Activated naive CD4-positive, alpha-beta T cell treated with anti-CD3 and anti-CD28 coated beads, Interleukin-2, amount 10 ng/mL, durations not matched to agents 7 days and 5 days (primary cell): Measurements from ENCODE around the gene MARK3.
A peak's percentile ranks its signal among the peaks of the same experiment; 100 is the strongest.

Experiments
- CTCF ChIA-PET: fragments of 350-600 bp; sonication (Branson Sonifier 250); formaldehyde crosslinking; loops from one replicate; lab custom pipeline; 2021; ENCODE audit warnings: antibody characterized with exemption; lab: Charles Lee
- DNase-seq: peaks from one replicate; pipeline ENCODE4 v3.0.0-alpha.2; 2020
- H3K27ac Mint-ChIP-seq: one replicate; pipeline ENCODE4 v1.8.0; 2021; ENCODE audit warnings: mild to moderate bottlenecking, moderate library complexity, mixed read lengths
- H3K27me3 Mint-ChIP-seq: one replicate; pipeline ENCODE4 v1.8.0; 2021; ENCODE audit warnings: mild to moderate bottlenecking, mixed read lengths
- H3K36me3 Mint-ChIP-seq: one replicate; pipeline ENCODE4 v1.8.0; 2021; ENCODE audit warnings: mixed read lengths
- H3K4me1 Mint-ChIP-seq: one replicate; pipeline ENCODE4 v1.8.0; 2021; ENCODE audit warnings: mixed read lengths
- H3K4me3 Mint-ChIP-seq: one replicate; pipeline ENCODE4 v1.8.0; 2021; ENCODE audit warnings: mild to moderate bottlenecking, moderate library complexity, mixed read lengths
- H3K9me3 Mint-ChIP-seq: one replicate; pipeline ENCODE4 v1.8.0; 2021; ENCODE audit warnings: mixed read lengths

Gene MARK3

GRCh38 chr14:103448097-103448496 is 62.9 kb downstream of the MARK3 start:
- CTCF ChIA-PET, result no interaction called here
- Mint-ChIP-seq H3K4me3 (no peak overlapping the region), H3K4me1 (no peaks in the 10 kb centered on the region), H3K36me3 (peaks cover 14% of the 10 kb centered on the region), H3K27me3 (no peaks in the 10 kb centered on the region), H3K9me3 (no peaks in the 10 kb centered on the region), H3K27ac (no peak overlapping the region)
- DNase-seq, result no peak

- CTCF ChIA-PET, result interaction anchor here (1.0 to 1.4 kb wide), 2 partner anchors 57 to 59 kb away, joined by 4 to 6 read pairs; no protein-coding TSS in a partner anchor
- Mint-ChIP-seq H3K4me3 (no peak overlapping the region), H3K9me3 (no peaks in the 10 kb centered on the region), H3K27ac (no peak overlapping the region), H3K36me3 (peaks cover 15% of the 10 kb centered on the region), H3K27me3 (no peaks in the 10 kb centered on the region), H3K4me1 (no peaks in the 10 kb centered on the region)
- DNase-seq, result no peak
Measured at GRCh38 chr14:103449634-103450161, 64.5 kb downstream of the MARK3 start.

- no peak for DNase-seq
Measured at GRCh38 chr14:103450416-103450815, 65.2 kb downstream of the MARK3 start.

GRCh38 chr14:103451401-103451800 is 66.2 kb downstream of the MARK3 start:
- DNase-seq, result no peak
- H3K27ac Mint-ChIP-seq, result no peak overlapping the region
- H3K27me3 Mint-ChIP-seq, result no peaks in the 10 kb centered on the region
- no peak overlapping the region for H3K4me3 Mint-ChIP-seq
- CTCF ChIA-PET, result no interaction called here
- H3K36me3 Mint-ChIP-seq, result peaks cover 19% of the 10 kb centered on the region
- peaks cover 5% of the 10 kb centered on the region for H3K4me1 Mint-ChIP-seq
- no peaks in the 10 kb centered on the region for H3K9me3 Mint-ChIP-seq

More at GRCh38 chr14:103450416-103450815, 65.2 kb downstream of the MARK3 start:
- Mint-ChIP-seq H3K4me3 (no peak overlapping the region), H3K27me3 (no peaks in the 10 kb centered on the region), H3K4me1 (no peaks in the 10 kb centered on the region), H3K36me3 (peaks cover 15% of the 10 kb centered on the region), H3K27ac (no peak overlapping the region), H3K9me3 (no peaks in the 10 kb centered on the region)
- CTCF ChIA-PET, result interaction anchor here (0.6 to 1.4 kb wide), 3 partner anchors 58 to 682 kb away, joined by 3 to 6 read pairs (median 4); no protein-coding TSS in a partner anchor

GRCh38 chr14:103453791-103454190 is 68.6 kb downstream of the MARK3 start:
- Mint-ChIP-seq H3K9me3 (no peaks in the 10 kb centered on the region), H3K4me1 (peaks cover 6% of the 10 kb centered on the region), H3K27ac (no peak overlapping the region), H3K4me3 (no peak overlapping the region), H3K36me3 (peaks cover 26% of the 10 kb centered on the region), H3K27me3 (no peaks in the 10 kb centered on the region)
- CTCF ChIA-PET, result no interaction called here
- DNase-seq, result no peak

- Mint-ChIP-seq H3K4me3 (no peak overlapping the region), H3K27ac (no peak overlapping the region), H3K4me1 (peaks cover 17% of the 10 kb centered on the region), H3K9me3 (no peaks in the 10 kb centered on the region), H3K27me3 (no peaks in the 10 kb centered on the region), H3K36me3 (peaks cover 29% of the 10 kb centered on the region)
- DNase-seq, result no peak
- CTCF ChIA-PET, result no interaction called here
Measured at GRCh38 chr14:103456167-103456835, 71.1 kb downstream of the MARK3 start.

- H3K4me3 Mint-ChIP-seq, result no peak overlapping the region
- peaks cover 18% of the 10 kb centered on the region for H3K4me1 Mint-ChIP-seq
- CTCF ChIA-PET, result interaction anchor here (1.7 kb wide), 1 partner anchor 11 kb away, joined by 3 read pairs; no protein-coding TSS in a partner anchor
- no peaks in the 10 kb centered on the region for H3K9me3 Mint-ChIP-seq
- peaks cover 35% of the 10 kb centered on the region for H3K36me3 Mint-ChIP-seq
- H3K27me3 Mint-ChIP-seq, result no peaks in the 10 kb centered on the region
- DNase-seq, result no peak
- peak overlapping the region; percentile 12 for H3K27ac Mint-ChIP-seq
Measured at GRCh38 chr14:103460415-103460814, 75.2 kb downstream of the MARK3 start.

GRCh38 chr14:103463149-103463548 is 77.9 kb downstream of the MARK3 start:
- no peak for DNase-seq
- Mint-ChIP-seq H3K4me3 (no peak overlapping the region), H3K9me3 (no peaks in the 10 kb centered on the region), H3K36me3 (peaks cover 29% of the 10 kb centered on the region), H3K4me1 (peaks cover 12% of the 10 kb centered on the region), H3K27me3 (no peaks in the 10 kb centered on the region), H3K27ac (no peak overlapping the region)
- CTCF ChIA-PET, result no interaction called here

GRCh38 chr14:103463851-103464250 is 78.6 kb downstream of the MARK3 start:
- no peaks in the 10 kb centered on the region for H3K9me3 Mint-ChIP-seq
- peaks cover 12% of the 10 kb centered on the region for H3K4me1 Mint-ChIP-seq
- no peak overlapping the region for H3K27ac Mint-ChIP-seq
- no peak overlapping the region for H3K4me3 Mint-ChIP-seq
- H3K36me3 Mint-ChIP-seq, result peaks cover 33% of the 10 kb centered on the region
- no peak for DNase-seq
- CTCF ChIA-PET, result no interaction called here
- no peaks in the 10 kb centered on the region for H3K27me3 Mint-ChIP-seq

- DNase-seq, result no peak
- Mint-ChIP-seq H3K9me3 (no peaks in the 10 kb centered on the region), H3K4me1 (peaks cover 3% of the 10 kb centered on the region), H3K27me3 (no peaks in the 10 kb centered on the region), H3K36me3 (peaks cover 30% of the 10 kb centered on the region), H3K4me3 (no peak overlapping the region), H3K27ac (peak overlapping the region; percentile 47)
- CTCF ChIA-PET, result no interaction called here
Measured at GRCh38 chr14:103472939-103473338, 87.7 kb downstream of the MARK3 start.

GRCh38 chr14:103474893-103475292 is 89.7 kb downstream of the MARK3 start:
- no peak overlapping the region for H3K4me3 Mint-ChIP-seq
- peaks cover 27% of the 10 kb centered on the region for H3K36me3 Mint-ChIP-seq
- H3K27me3 Mint-ChIP-seq, result no peaks in the 10 kb centered on the region
- peaks cover 3% of the 10 kb centered on the region for H3K4me1 Mint-ChIP-seq
- CTCF ChIA-PET, result no interaction called here
- no peak overlapping the region for H3K27ac Mint-ChIP-seq
- no peak for DNase-seq
- H3K9me3 Mint-ChIP-seq, result no peaks in the 10 kb centered on the region

- Mint-ChIP-seq H3K36me3 (peaks cover 29% of the 10 kb centered on the region), H3K4me1 (peaks cover 14% of the 10 kb centered on the region), H3K4me3 (no peak overlapping the region), H3K27ac (no peak overlapping the region), H3K27me3 (no peaks in the 10 kb centered on the region), H3K9me3 (no peaks in the 10 kb centered on the region)
- CTCF ChIA-PET, result interaction anchor here (1.4 kb wide), 1 partner anchor 24 kb away, joined by 4 read pairs; no protein-coding TSS in a partner anchor
- no peak for DNase-seq
Measured at GRCh38 chr14:103476065-103476464, 90.8 kb downstream of the MARK3 start.

GRCh38 chr14:103476631-103477030 is 91.4 kb downstream of the MARK3 start:
- Mint-ChIP-seq H3K27ac (no peak overlapping the region), H3K4me1 (peaks cover 15% of the 10 kb centered on the region), H3K36me3 (peaks cover 32% of the 10 kb centered on the region)

GRCh38 chr14:103480595-103480994 is 95.4 kb downstream of the MARK3 start:
- Mint-ChIP-seq H3K4me3 (no peak overlapping the region), H3K36me3 (peaks cover 34% of the 10 kb centered on the region), H3K4me1 (peaks cover 15% of the 10 kb centered on the region), H3K9me3 (no peaks in the 10 kb centered on the region), H3K27ac (peak overlapping the region; percentile 19), H3K27me3 (no peaks in the 10 kb centered on the region)
- DNase-seq, result no peak
- CTCF ChIA-PET, result interaction anchor here (0.7 kb wide), 1 partner anchor 48 kb away, joined by 3 read pairs; no protein-coding TSS in a partner anchor

More at GRCh38 chr14:103476631-103477030, 91.4 kb downstream of the MARK3 start:
- no peak for DNase-seq
- Mint-ChIP-seq H3K4me3 (no peak overlapping the region), H3K27me3 (no peaks in the 10 kb centered on the region), H3K9me3 (no peaks in the 10 kb centered on the region)
- CTCF ChIA-PET, result interaction anchor here (1.4 kb wide), 1 partner anchor 23 kb away, joined by 4 read pairs; no protein-coding TSS in a partner anchor

GRCh38 chr14:103483600-103483999 is 98.4 kb downstream of the MARK3 start:
- H3K4me3 Mint-ChIP-seq, result no peak overlapping the region
- DNase-seq, result no peak
- CTCF ChIA-PET, result no interaction called here
- H3K27me3 Mint-ChIP-seq, result no peaks in the 10 kb centered on the region
- H3K36me3 Mint-ChIP-seq, result peaks cover 37% of the 10 kb centered on the region
- no peak overlapping the region for H3K27ac Mint-ChIP-seq
- no peaks in the 10 kb centered on the region for H3K9me3 Mint-ChIP-seq
- H3K4me1 Mint-ChIP-seq, result peaks cover 12% of the 10 kb centered on the region
